GM12892 (cell line): ENCODE measurements around the gene KREMEN1.

Experiments used
- POLR2A ChIP-seq: IDR thresholded peaks from 2 replicates; pipeline ENCODE4 v1.6.1; 2011; ENCODE audit warnings: low read depth, low read length, control low read depth
- POLR2AphosphoS5 ChIP-seq: IDR thresholded peaks from 2 replicates; pipeline ENCODE4 v1.6.1; 2011; ENCODE audit warnings: low read depth, low read length, control low read depth

DNA sequence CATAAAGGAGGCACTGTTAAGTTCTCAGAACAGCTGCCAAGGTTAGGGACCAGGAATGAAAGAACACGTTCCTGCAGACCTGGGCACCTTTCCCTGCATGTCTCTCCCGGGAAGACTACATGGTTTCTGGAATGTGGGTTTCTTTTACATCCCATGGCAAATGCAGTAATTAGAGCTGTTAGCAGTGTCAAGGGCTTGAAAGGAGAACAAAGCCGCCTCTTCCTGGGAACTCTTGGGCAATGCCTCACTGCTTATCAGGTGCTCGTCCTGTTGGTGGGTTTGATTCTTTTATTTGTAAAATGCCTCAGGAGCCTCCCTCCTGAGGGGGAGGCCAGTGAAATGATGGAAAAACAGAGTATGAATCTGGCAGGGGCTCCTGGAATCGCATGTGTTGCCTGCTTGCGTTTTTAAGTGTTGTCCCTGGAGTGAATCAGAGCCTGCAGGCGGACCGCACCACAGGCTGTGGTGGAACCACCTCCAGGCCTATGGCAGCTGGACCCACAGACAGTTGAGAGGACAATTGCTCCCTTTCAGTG, 10.5 kb upstream of the KREMEN1 start:
- TF ChIP-seq POLR2AphosphoS5: no peak
- no peak for TF ChIP-seq POLR2A
